Stimulated activated CD4-positive, alpha-beta T cell treated with anti-CD3 and anti-CD28 coated beads, Interleukin-4, amount 100 ng/mL, for 4 hours (primary cell): ENCODE results near the gene GRAMD1B.

Experiments
- DNase-seq, 2 experiments: peaks; one replicate each; pipeline ENCODE4 v3.0.0-alpha.2; 2020

Gene GRAMD1B

GRCh38 chr11:123478352-123478987 lies 48.4 kb downstream of the GRAMD1B start:
- peak; percentile 8 to 9 for DNase-seq

- DNase-seq, result no peak
Measured at GRCh38 chr11:123479048-123479837, 49.2 kb downstream of the GRAMD1B start.

DNA sequence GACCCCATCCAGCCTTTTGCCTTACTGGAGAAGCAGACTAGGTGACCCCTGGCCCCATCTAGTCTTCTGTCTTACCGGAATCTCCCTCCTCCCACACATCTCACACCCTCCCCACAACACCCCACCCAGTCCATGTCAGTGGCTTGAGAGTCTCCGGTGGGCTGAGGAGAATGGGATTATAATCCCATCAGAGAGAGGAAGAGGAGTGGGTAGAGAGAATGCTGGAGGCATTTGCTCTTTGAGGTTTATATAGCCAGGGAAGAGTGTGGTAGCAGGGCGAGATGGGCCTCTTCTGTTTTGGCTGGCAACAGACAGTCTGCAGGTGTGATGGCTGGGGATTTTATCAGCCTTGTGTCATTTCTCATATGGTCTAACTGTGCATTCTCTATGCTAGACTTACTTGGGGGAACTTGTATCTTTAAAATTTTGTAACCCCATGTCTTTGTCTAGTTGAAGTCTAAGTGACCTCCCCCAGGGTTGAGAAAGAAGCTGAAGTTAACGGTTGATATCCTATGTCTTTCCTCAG lies 50.3 kb downstream of the GRAMD1B start:
- no peak for DNase-seq

GRCh38 chr11:123480882-123481281 lies 50.8 kb downstream of the GRAMD1B start:
- no peak for DNase-seq

DNA sequence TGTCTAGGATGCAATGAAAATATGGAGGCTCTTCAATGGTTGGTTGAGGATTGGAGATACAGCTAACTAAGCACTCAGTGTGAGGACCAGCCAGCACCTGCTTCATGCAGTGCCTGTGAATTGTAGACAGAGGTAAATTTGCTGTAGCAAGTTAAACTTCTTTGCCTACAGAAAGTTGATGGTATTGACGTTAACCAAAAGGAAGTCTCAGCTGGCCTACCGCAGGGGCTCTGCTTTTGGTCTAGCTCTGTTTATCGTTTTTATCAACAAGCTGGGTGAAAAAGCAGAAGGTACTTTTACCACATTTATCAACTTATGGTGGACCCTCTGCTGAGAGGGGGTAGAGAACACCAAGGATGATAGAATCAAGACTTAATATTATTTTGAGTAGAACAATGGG lies 51.6 kb downstream of the GRAMD1B start:
- no peak for DNase-seq

DNA sequence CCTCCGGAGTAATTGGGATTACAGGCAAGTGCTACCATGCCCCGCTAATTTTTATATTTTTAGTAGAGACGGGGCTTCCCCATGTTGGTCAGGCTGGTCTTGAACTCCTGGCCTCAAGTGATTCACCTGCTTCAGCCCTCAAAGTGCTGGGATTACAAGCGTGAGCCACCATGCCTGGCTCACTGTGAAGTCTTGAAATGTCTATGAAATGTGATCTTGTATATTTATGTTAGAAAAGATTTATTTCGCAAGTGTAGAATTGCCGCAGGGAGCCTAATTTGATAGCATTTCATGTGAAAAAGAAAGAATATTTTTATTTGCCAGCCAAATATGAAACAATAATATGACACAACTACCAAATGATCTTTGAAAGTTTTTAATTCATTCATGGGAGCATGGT lies 52.1 kb downstream of the GRAMD1B start:
- DNase-seq, result no peak

- DNase-seq, result no peak
Measured at GRCh38 chr11:123483058-123483457, 53.0 kb downstream of the GRAMD1B start.

GRCh38 chr11:123483466-123483865 lies 53.4 kb downstream of the GRAMD1B start:
- DNase-seq, result no peak

DNA sequence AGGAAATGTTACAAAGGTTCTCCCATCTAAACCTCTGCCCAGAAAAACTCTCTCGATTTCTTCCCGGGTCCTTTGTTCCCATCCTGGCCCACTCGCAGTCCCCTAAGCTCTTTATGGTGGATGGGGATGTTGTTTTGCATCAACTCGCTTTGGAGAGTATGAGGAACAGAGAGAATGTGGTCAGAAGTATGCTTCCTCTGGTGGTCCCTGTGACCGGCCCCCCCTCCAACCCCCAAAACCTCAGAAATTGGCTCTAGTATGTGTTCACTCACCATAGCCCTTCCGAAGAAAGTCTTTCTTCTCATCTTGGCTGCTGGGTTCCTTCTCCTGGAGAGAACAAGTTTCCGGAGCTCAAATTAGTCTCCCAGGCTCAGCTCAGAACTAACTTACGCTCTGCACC lies 54.4 kb downstream of the GRAMD1B start:
- DNase-seq, result no peak

DNA sequence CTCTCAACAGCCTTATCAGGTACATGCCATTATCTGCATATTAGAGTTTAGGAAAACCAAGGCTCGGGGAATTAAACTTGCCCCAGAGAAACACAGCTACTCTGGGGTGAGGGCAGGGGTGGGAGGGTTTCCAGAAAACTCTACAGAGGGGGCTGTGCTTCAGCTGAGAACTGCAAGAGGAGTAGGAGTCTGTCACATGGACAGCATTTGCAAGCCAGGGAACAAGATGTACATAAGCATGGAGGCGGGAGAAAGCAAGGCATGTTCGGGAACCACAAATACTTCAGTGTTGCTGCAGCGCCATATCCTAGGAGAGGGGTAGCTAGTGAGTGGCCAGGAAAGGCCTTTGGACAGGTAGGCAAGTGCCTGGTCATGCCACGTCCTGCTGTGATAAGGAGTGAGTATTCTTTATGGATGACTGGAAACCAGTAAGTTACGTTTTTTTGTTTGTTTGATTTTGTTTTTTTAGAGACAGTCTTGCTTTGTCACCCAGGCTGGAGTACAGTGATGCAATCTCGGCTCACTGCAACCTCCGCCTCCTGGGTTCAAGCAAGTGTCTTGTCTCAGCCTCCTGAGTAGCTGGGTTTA lies 57.2 kb downstream of the GRAMD1B start:
- DNase-seq, result no peak

DNA sequence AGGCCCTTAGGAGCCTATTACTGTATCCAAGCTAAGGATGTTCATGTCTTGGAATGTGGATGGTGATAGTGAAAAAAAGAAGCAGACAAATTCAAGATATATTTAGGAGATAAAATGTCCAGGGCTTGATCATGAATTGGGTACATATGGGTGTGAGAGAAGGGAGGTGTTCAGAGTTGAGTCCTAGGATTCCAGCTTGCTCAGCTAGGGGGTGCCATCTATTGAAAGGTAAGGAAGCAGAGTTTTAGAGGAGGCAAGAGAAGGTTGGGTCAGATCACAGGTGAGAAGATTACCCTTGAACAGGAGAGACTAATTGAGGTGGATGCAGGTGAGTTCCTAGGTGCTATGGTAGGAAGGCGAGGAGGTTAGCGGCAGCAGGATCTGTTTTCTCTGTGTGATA lies 60.5 kb downstream of the GRAMD1B start:
- DNase-seq, result no peak

GRCh38 chr11:123491241-123491640 lies 61.2 kb downstream of the GRAMD1B start:
- DNase-seq, result no peak

DNA sequence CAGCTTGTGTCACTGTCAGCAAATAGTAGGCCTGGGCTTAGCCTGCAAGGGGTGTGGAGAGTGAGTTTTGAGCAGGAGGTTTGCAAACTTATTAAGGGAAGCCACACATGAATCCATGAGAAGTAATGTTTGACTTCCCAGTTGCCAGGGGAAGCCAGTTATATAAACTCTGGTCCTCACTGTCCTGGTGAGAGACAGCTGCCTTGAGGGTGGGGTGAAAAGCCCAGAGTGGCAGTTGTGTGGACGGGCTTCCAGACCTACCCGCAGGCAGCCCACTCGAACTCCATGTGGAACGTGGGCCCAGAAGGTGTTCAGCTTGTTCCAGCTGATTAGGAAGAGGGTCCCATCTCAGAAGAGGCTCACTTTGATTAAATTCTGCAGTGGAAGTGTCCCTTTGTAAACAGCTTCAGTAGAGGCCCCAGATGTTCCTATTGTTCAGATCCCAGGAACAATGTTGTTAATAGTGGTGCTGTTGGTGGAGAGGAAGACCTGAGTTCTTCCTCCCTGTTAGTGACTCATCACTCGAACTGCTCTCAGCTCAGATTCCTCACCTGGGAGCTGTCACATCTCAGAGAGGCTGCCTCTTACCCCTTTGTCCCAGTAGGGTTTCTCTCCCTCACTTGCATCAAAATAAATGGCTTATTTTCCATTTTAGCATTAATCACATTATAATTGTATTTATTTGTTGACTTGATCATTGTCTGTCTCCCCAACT lies 63.4 kb downstream of the GRAMD1B start:
- no peak for DNase-seq

- DNase-seq, result no peak
Measured at GRCh38 chr11:123494195-123495050, 64.4 kb downstream of the GRAMD1B start.

- no peak for DNase-seq
Measured at GRCh38 chr11:123504401-123504800, 74.3 kb downstream of the GRAMD1B start.

- DNase-seq, result no peak
Measured at GRCh38 chr11:123505546-123506299, 75.7 kb downstream of the GRAMD1B start.

- no peak for DNase-seq
Measured at GRCh38 chr11:123507043-123507442, 77.0 kb downstream of the GRAMD1B start.

GRCh38 chr11:123509737-123510578 lies 79.9 kb downstream of the GRAMD1B start:
- no peak for DNase-seq

GRCh38 chr11:123510579-123510905 lies 80.5 kb downstream of the GRAMD1B start:
- no peak for DNase-seq

GRCh38 chr11:123511037-123511870 lies 81.2 kb downstream of the GRAMD1B start:
- DNase-seq, result peak; percentile 38 to 65
